A549 (cell line): ENCODE measurements around the gene PRKX. TPM values are rescaled to one million over a fixed set of nuclear protein-coding genes. Genes with fewer than 3 reads are reported as not detected.
"Not testable (repeated sequence)": the region's sequence is repeated elsewhere in the genome, so short reads cannot be mapped to it uniquely, and the experiment has no call there.

Experiments used
- ATAC-seq, 2 experiments: fragments of 200-7000 bp in 1 of 2; fragments of >200 bp in 1 of 2; cut with Nextera tagmentation in 1 of 2; cut with Tn5 transposase in 1 of 2; 3 replicates each; pipeline versions ENCODE4 v1.8.0 to v1.9.1; 2018 to 2020; ENCODE audit warnings: mild to moderate bottlenecking in 1 of 2, moderate library complexity in 1 of 2
- CTCF ChIA-PET: fragments of 300-600 bp; sonication (Branson Sonifier 250); formaldehyde crosslinking; extraction: SDS; loops from one replicate; lab custom pipeline; 2021; ENCODE audit warnings: antibody characterized with exemption, inconsistent platforms; lab: Yijun Ruan, JAX
- POLR2A ChIA-PET: fragments of 350-600 bp; formaldehyde crosslinking; extraction: SDS; loops from one replicate; lab custom pipeline; 2021; ENCODE audit warnings: antibody characterized with exemption, inconsistent platforms; lab: Yijun Ruan, JAX
- DNase-seq, 2 experiments: peaks; one replicate each; pipeline versions ENCODE4 v3.0.0 to v3.0.0-alpha.2; 2011 to 2016; ENCODE audit warnings: low read depth in 1 of 2, low spot score in 1 of 2
- FAIRE-seq: peaks from 2 replicates; lab custom pipeline; 2011; peaks lifted over from hg19 to GRCh38; lab: Jason Lieb, UNC
- H3K27ac ChIP-seq, 2 experiments: fragments of >200 bp; sonication (Bioruptor Twin); formaldehyde crosslinking; 3 replicates each; pipeline ENCODE4 v1.5.1; 2016 to 2017
- H3K4me1 ChIP-seq: fragments of >200 bp; sonication (Bioruptor Twin); formaldehyde crosslinking; 3 replicates; pipeline ENCODE4 v1.6.1; 2016
- H3K4me2 ChIP-seq: fragments of >200 bp; sonication (Bioruptor Twin); formaldehyde crosslinking; 3 replicates; pipeline ENCODE4 v1.6.1; 2016
- H3K4me3 ChIP-seq: fragments of >200 bp; sonication (Bioruptor Twin); formaldehyde crosslinking; 3 replicates; pipeline ENCODE4 v1.5.1; 2016
- H3K9me3 ChIP-seq: fragments of >200 bp; sonication (Bioruptor Twin); formaldehyde crosslinking; 3 replicates; pipeline ENCODE4 v1.6.1; 2016
- CEBPB ChIP-seq, 2 experiments: fragments of >200 bp in 1 of 2; sonication (Bioruptor Twin) in 1 of 2; formaldehyde crosslinking in 1 of 2; IDR thresholded peaks; 2 replicates each; pipeline ENCODE4 v1.6.1; 2012 to 2016
- CHD4 ChIP-seq: fragments of 200-600 bp; sonication (generic); IDR thresholded peaks from 2 replicates; pipeline ENCODE4 v1.6.1; 2016; ENCODE audit warnings: antibody characterized with exemption, mild to moderate bottlenecking, borderline replicate concordance
- FOXS1 ChIP-seq: fragments of 250-450 bp; sonication (Bioruptor Pico); IDR thresholded peaks from 2 replicates; pipeline ENCODE4 v1.5.0; 2020; ENCODE audit warnings: mild to moderate bottlenecking, moderate library complexity
- HOXB5 ChIP-seq: fragments of 250-450 bp; sonication (Bioruptor Pico); IDR thresholded peaks from 2 replicates; pipeline ENCODE4 v1.5.0; 2020; ENCODE audit warnings: mild to moderate bottlenecking, moderate library complexity
- JUNB ChIP-seq: fragments of >200 bp; sonication (Bioruptor Twin); formaldehyde crosslinking; IDR thresholded peaks from 2 replicates; pipeline ENCODE4 v1.6.1; 2016
- MAFK ChIP-seq: fragments of 450-650 bp; IDR thresholded peaks from 2 replicates; pipeline ENCODE4 v1.6.1; 2014; ENCODE audit not compliant: partially characterized antibody
- NFE2L2 ChIP-seq: fragments of 150-350 bp; conservative IDR thresholded peaks from 2 replicates; pipeline ENCODE4 v1.6.1; 2014; ENCODE audit warnings: low read length
- NPAS2 ChIP-seq: fragments of 250-450 bp; sonication (Bioruptor Pico); IDR thresholded peaks from 2 replicates; pipeline ENCODE4 v1.8.0; 2022; ENCODE audit warnings: mild to moderate bottlenecking, moderate library complexity, borderline replicate concordance
- POLR2AphosphoS2 ChIP-seq: conservative IDR thresholded peaks from 2 replicates; pipeline ENCODE4 v1.6.1; 2012; ENCODE audit warnings: low read length, improper control_type of control experiment, inconsistent platforms
- RAD21 ChIP-seq, 2 experiments: fragments of >200 bp in 1 of 2; sonication (Bioruptor Twin) in 1 of 2; formaldehyde crosslinking in 1 of 2; IDR thresholded peaks in 1 of 2; conservative IDR thresholded peaks in 1 of 2; 2 replicates in 1 of 2; 3 replicates in 1 of 2; pipeline ENCODE4 v1.6.1; 2012 to 2018; ENCODE audit warnings: inconsistent platforms in 1 of 2
- RCOR1 ChIP-seq: fragments of 150-350 bp; IDR thresholded peaks from 2 replicates; pipeline ENCODE4 v1.6.1; 2014; ENCODE audit warnings: antibody characterized with exemption, low read length, low read depth
- RFX5 ChIP-seq: fragments of 450-650 bp; IDR thresholded peaks from 2 replicates; pipeline ENCODE4 v1.7.1; 2014; ENCODE audit warnings: antibody characterized with exemption, mild to moderate bottlenecking, moderate library complexity
- SMC3 ChIP-seq: fragments of >200 bp; sonication (Bioruptor Twin); formaldehyde crosslinking; IDR thresholded peaks from 3 replicates; pipeline ENCODE4 v1.6.1; 2018; ENCODE audit warnings: inconsistent platforms
- TFCP2L1 ChIP-seq: fragments of 250-450 bp; sonication (Bioruptor Pico); IDR thresholded peaks from 2 replicates; pipeline ENCODE4 v1.5.0; 2021; ENCODE audit warnings: mild to moderate bottlenecking
- WGBS: methylation state at CpG from one replicate; pipeline ENCODE4 v1.1.6; 2017; ENCODE audit errors: missing lambda C conversion rate; 5-methylcytosine and 5-hydroxymethylcytosine counted together
- polyA plus RNA-seq, 4 experiments: library from polyadenylated mRNA; depleted of rRNA in 3 of 4; stranded (reverse); fragments of >200 nt; fragmentation: RNase III in 1 of 4; extraction: RNeasy Plus Mini Kit Qiagen cat#74134 plus additional on column Dnase treatment in 1 of 4; gene quantifications; 2 replicates in 3 of 4; 3 replicates in 1 of 4; pipeline ENCODE4 v1.2.3, GENCODE V29; 2011 to 2017
- TF ChIP-seq, protein P1 (sequence below): fragments of >200 bp; sonication (Bioruptor Twin); formaldehyde crosslinking; IDR thresholded peaks from 3 replicates; pipeline ENCODE4 v1.5.1; 2016
- TF ChIP-seq, protein P2 (sequence below): fragments of 450-650 bp; IDR thresholded peaks from 2 replicates; pipeline ENCODE4 v1.6.1; 2014; ENCODE audit warnings: antibody characterized with exemption
- TF ChIP-seq, protein P3 (sequence below): fragments of 250-450 bp; sonication (Bioruptor Pico); IDR thresholded peaks from 2 replicates; pipeline ENCODE4 v1.5.0; 2020; ENCODE audit warnings: low read depth, mild to moderate bottlenecking, moderate library complexity
- TF ChIP-seq, protein P4 (sequence below): fragments of 150-350 bp; IDR thresholded peaks from 2 replicates; pipeline ENCODE4 v1.6.1; 2014; ENCODE audit warnings: low read depth, mild to moderate bottlenecking, low read length

Gene PRKX
- polyA plus RNA-seq, 2 of the 4 experiments (the other 2 are of a cell fraction): 18.2 to 36.0 TPM

DNA sequence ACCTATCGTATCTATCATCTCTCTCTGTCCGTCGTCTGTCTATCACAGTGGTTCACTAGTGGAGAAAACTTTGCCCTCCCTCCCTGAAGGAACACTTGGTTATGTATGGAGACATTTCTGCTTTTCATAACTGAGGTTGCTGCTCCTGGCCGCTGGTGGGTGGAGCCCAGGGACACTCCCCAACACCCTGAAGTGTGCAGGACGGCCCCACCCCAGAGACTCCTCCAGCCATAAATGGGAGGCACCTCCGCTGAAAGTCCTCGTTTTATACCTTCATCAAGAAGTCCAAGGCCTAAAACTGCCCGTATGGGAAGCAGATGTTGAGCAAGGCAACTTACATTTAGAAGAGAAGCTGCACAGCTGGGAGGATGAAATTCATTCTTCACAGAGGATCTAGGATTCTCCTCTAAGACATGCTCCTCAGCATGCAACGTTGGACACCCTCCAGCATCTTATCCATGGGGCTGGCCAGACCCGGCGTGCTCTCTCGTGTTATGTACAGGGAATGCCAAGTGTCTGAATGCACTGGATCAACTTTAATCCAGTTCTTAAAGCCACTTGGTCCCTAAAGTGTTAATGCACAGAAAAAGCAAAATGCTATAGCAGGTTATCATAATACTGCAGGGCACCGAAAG, 43.5 kb downstream of the PRKX start (continued):
- TF ChIP-seq, protein P1, sequence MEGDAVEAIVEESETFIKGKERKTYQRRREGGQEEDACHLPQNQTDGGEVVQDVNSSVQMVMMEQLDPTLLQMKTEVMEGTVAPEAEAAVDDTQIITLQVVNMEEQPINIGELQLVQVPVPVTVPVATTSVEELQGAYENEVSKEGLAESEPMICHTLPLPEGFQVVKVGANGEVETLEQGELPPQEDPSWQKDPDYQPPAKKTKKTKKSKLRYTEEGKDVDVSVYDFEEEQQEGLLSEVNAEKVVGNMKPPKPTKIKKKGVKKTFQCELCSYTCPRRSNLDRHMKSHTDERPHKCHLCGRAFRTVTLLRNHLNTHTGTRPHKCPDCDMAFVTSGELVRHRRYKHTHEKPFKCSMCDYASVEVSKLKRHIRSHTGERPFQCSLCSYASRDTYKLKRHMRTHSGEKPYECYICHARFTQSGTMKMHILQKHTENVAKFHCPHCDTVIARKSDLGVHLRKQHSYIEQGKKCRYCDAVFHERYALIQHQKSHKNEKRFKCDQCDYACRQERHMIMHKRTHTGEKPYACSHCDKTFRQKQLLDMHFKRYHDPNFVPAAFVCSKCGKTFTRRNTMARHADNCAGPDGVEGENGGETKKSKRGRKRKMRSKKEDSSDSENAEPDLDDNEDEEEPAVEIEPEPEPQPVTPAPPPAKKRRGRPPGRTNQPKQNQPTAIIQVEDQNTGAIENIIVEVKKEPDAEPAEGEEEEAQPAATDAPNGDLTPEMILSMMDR: no peak
- TF ChIP-seq RCOR1: no peak
- no peak for TF ChIP-seq FOXS1 (CRISPR knock-in tag)
- no peak for TF ChIP-seq SMC3

DNA sequence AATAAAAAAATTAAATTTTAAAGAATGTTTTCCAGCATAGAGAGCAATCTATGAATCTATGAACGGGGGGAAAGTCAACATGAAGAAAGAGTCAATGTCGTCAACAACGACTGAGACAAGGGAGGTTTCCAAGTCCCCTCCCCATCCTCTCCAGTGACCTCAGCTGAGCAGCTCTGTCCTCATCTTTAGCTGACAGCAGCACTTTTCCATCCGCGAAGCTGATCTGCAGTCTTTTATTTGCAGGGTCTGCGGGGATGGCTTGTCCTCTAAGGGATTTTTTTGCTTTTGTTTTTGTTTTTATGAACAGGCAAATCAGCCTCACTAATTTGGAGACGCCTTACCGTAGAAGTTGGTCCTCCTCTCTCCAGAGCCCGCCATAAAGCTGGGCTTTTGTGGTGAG, 46.5 kb downstream of the PRKX start:
- 94% methylated on average over 9 of the region's 9 CpGs for WGBS
- FAIRE-seq (no peak), DNase-seq (no peak)
- peak; percentile 15 for TF ChIP-seq MAFK
- TF ChIP-seq POLR2AphosphoS2: no peak
- TF ChIP-seq, all 56 proteins: peak for 1
- Histone ChIP-seq H3K27ac (no peak overlapping the region), H3K4me2 (no peak overlapping the region), H3K4me3 (no peak overlapping the region), H3K9me3 (no peaks in the 10 kb centered on the region), H3K4me1 (no peaks in the 10 kb centered on the region)
- ATAC-seq: no peak
- ChIA-PET CTCF (interaction anchor here (0.7 kb wide), 1 partner anchor 145 kb away, joined by 3 read pairs; no protein-coding TSS in a partner anchor), POLR2A (no interaction called here)

DNA sequence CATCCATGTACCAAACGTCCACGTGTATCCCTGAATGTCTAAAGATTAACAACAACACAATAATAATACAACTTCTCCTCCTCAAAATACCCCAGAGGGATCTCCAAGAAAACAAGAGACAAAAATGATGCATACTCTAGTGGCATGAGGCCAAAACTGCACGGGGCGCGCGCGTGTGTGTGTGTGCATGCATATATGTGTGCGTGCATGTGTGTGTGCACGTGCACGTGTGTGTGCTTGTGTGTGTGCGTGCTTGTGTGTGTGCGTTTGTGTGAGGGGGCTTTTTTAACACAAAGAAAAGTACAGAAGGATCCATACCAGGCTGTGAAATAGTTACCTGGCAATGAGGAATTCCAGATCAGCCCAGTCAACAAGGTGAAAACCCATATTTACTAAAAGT, 48.5 kb downstream of the PRKX start:
- Histone ChIP-seq H3K27ac (no peak overlapping the region), H3K4me1 (no peaks in the 10 kb centered on the region), H3K9me3 (no peaks in the 10 kb centered on the region), H3K4me3 (no peak overlapping the region), H3K4me2 (no peak overlapping the region)
- ChIA-PET CTCF (interaction anchor here (0.7 to 2.4 kb wide), 2 partner anchors 13 to 460 kb away, joined by 3 to 11 read pairs; no protein-coding TSS in a partner anchor), POLR2A (no interaction called here)
- no peak for DNase-seq
- TF ChIP-seq CHD4: no peak
- no peak for TF ChIP-seq NPAS2
- TF ChIP-seq, protein P2, sequence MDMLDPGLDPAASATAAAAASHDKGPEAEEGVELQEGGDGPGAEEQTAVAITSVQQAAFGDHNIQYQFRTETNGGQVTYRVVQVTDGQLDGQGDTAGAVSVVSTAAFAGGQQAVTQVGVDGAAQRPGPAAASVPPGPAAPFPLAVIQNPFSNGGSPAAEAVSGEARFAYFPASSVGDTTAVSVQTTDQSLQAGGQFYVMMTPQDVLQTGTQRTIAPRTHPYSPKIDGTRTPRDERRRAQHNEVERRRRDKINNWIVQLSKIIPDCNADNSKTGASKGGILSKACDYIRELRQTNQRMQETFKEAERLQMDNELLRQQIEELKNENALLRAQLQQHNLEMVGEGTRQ: no peak
- TF ChIP-seq CEBPB (IDR thresholded peaks at IDR 0.05): no peak
- TF ChIP-seq HOXB5: no peak
- 88% methylated on average over 12 of the region's 12 CpGs for WGBS
- no peak for FAIRE-seq
- ATAC-seq: no peak

DNA sequence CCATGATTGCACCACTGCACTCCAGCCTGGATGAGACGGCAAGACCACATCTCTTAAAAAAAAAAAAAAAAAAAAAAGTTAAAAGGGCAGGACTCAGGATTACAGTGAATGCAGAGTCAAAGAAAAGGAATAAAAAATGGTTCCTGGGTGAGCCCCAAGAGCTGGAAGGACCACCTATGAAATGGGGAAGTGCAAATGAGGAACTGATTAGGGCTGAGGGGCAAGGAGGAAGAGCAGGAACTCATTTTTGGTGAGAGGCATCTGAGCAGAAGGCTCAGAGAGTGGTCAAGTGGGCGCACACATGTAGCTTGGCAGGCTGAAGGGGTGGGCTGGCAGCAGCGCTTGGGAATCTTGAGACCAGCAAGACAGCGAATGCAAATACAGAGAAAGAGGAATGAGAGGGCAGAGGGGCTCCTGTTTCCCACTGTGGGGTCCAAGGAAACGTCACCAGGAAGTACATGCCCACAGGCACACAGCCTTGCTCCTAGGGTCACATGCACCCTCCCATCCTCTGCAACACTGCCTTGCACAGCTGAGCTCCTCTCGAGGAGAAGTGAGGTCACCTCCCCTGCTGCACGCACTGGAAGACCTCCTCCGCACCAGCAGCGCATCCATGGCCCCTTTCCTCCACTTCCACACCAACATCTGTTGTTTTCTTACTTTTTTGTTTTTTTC, 49.7 kb downstream of the PRKX start:
- DNase-seq, H3K4me2 ChIP-seq, H3K9me3 ChIP-seq, ATAC-seq, FAIRE-seq, H3K4me3 ChIP-seq, H3K4me1 ChIP-seq, H3K27ac ChIP-seq, POLR2A ChIA-PET: not testable (repeated sequence)
- 93% methylated on average over 9 of the region's 9 CpGs for WGBS
- CTCF ChIA-PET: interaction anchor here (2.4 kb wide), 1 partner anchor 12 kb away, joined by 11 read pairs; no protein-coding TSS in a partner anchor

DNA sequence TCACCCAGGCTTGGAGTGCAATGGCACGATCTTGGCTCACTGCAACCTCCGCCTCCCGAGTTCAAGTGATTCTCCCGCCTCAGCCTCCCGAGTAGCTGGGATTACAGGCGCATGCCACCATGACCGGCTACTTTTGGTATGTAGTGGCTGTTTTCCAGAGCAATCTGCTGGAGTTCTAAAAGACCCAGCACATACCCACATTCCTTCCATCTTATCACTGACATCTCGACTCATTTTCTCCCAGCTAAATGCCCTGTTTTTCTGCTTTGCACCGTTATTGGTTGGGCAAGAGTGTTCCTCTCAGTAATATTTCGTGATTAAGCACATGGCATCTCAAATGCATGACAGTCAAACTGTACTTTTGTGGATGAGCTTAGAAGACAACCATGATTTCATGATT, 53.7 kb downstream of the PRKX start:
- FAIRE-seq (no peak), DNase-seq (no peak), ATAC-seq (no peak)
- Histone ChIP-seq H3K27ac (no peak overlapping the region), H3K4me3 (no peak overlapping the region), H3K9me3 (no peaks in the 10 kb centered on the region), H3K4me2 (no peak overlapping the region), H3K4me1 (no peaks in the 10 kb centered on the region)
- ChIA-PET CTCF (interaction anchor here (0.6 to 1.3 kb wide), 2 partner anchors 8 to 152 kb away, joined by 3 to 8 read pairs; no protein-coding TSS in a partner anchor), POLR2A (no interaction called here)
- 86% methylated on average over 10 of the region's 10 CpGs for WGBS
- no peak for TF ChIP-seq TFCP2L1 (CRISPR knock-in tag)
- TF ChIP-seq, protein P1: no peak
- TF ChIP-seq, protein P3, sequence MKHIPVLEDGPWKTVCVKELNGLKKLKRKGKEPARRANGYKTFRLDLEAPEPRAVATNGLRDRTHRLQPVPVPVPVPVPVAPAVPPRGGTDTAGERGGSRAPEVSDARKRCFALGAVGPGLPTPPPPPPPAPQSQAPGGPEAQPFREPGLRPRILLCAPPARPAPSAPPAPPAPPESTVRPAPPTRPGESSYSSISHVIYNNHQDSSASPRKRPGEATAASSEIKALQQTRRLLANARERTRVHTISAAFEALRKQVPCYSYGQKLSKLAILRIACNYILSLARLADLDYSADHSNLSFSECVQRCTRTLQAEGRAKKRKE (CRISPR knock-in tag): no peak
- TF ChIP-seq, protein P2: no peak
- TF ChIP-seq NFE2L2: no peak
- no peak for TF ChIP-seq FOXS1 (CRISPR knock-in tag)
- no peak for TF ChIP-seq JUNB
- TF ChIP-seq RAD21 (conservative IDR thresholded peaks at IDR 0.05 in 1 of 2, IDR thresholded peaks at IDR 0.05 in 1 of 2): no peak
- TF ChIP-seq, protein P4, sequence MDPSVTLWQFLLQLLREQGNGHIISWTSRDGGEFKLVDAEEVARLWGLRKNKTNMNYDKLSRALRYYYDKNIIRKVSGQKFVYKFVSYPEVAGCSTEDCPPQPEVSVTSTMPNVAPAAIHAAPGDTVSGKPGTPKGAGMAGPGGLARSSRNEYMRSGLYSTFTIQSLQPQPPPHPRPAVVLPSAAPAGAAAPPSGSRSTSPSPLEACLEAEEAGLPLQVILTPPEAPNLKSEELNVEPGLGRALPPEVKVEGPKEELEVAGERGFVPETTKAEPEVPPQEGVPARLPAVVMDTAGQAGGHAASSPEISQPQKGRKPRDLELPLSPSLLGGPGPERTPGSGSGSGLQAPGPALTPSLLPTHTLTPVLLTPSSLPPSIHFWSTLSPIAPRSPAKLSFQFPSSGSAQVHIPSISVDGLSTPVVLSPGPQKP: no peak
- no peak for TF ChIP-seq RFX5
